Endometrium (tissue), 2 donors: Measurements from ENCODE around the gene ATP1A1.

Source experiments
- FAIRE-seq: peaks from 2 replicates; lab custom pipeline; 2012; peaks lifted over from hg19 to GRCh38; lab: Jason Lieb, UNC
- donor health status: control.
- donor health status: control.

The ATP1A1 gene

DNA sequence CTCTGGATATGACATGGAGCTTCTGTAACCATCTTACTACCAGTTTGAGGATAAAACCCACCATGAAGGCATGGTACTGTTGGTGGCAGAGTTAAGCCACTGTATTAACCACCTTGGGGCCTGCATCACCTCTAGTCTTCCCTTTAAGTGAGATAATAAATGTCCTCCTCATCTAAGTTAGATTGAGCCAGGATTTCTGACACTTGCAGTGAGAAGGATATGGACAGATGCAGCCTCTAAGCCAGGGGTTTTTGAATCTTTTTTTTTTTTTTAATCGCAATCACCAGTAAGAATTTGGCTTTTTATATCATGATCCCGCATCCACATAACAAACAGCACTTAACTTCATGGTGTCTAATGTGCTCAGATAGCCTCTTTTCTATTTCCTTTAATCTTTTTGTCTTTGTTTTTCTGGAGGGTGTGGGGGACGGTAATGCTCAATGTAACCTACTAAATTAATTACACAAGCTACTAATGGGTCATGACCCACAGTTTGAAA is 42.2 kb downstream of the ATP1A1 start:
- no peak for FAIRE-seq

DNA sequence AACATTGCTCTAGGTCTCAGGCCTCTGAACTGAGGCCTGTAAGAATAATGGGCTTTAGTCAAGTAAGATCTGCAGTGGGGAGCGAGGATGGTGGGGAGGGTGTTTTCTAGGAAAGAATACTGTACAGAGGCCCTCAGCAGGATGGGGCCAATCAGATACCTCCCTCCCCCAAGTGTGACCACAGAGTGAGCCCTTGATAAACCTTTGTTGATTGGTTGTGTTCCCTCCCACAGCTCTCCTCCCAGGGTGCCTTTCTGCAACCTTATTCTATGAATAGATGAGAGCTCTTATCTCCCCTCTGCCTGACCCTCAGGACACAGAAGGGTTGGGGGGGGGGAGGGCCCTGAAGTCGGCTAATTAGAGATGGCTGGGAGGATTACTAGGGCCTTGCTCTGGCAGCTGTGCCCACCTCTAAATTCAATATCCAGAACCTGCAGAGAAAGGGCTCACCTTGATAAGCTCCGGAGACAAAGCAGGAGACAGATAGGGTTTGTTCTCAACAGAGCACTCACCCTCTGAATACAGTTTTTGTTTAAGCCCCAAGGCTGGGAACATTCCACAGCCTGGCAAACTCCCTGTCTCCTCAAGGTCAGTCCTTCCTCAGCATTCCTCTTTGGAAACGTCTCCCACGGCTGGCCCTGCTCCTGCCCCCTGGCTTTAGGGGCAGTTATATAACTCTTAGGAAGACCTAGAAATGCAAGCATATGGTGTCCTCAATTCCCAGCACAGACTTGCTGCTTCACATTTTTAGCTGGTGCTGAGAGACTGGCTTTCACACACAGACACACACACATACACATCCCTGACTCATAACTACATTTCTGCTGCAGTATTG is 42.9 kb downstream of the ATP1A1 start:
- FAIRE-seq = no peak

- no peak for FAIRE-seq
Observed at GRCh38 chr1:116416854-116417513, 43.9 kb downstream of the ATP1A1 start.

DNA sequence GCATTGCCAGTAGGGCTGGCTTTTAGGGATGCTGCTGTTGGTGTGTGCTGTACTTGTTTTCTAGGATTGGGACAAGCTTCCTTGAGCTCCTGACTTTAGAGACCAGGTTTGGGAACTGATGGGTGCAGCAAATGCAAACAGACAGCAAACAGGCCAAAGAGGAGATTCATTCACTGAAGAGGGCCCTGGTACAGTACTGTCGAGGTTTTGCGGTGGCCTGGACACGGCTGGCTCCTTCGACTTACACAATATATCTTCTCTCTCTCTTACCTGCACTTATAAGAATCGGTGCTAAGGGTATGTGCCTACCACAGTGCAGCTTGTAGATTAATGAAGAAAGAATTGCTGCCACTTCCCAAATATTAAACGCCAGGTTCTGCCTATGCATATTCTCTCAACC is 44.6 kb downstream of the ATP1A1 start:
- FAIRE-seq = no peak

DNA sequence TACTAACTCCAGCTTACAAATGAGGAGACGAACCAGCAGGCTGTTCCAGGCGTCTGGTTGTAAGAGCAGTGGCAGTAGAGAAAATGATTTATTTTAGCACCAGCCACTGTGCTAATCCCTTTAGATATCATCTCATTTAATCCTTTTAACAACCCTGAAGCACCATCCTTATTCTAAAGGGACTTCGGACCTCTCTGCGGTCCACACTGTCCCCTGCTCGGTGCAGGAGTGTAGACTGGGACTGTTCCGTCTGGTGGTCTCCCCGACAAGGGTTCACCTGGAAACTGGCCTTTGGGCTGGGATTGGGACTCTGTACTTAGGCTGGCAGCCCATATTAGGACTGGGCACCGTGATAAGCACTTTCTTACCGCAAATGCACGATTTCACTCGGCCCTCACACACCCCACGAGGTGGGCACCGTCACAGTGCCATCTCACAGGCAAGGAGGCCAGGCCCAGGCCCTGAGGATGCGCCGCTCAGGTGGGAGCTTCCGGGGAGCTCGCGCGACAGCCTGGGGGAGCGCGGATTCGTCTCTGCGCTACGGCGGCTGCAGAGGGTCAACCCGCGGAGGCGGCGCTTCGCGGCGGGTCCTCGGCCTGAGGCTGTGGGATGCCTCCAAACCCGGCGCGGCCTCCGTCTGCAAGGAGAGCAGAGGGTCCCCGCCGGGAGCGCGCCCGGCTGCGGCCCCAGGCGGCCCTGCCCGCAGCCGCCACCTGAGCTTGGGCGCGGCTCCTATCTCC is 45.2 kb downstream of the ATP1A1 start:
- FAIRE-seq = no peak

DNA sequence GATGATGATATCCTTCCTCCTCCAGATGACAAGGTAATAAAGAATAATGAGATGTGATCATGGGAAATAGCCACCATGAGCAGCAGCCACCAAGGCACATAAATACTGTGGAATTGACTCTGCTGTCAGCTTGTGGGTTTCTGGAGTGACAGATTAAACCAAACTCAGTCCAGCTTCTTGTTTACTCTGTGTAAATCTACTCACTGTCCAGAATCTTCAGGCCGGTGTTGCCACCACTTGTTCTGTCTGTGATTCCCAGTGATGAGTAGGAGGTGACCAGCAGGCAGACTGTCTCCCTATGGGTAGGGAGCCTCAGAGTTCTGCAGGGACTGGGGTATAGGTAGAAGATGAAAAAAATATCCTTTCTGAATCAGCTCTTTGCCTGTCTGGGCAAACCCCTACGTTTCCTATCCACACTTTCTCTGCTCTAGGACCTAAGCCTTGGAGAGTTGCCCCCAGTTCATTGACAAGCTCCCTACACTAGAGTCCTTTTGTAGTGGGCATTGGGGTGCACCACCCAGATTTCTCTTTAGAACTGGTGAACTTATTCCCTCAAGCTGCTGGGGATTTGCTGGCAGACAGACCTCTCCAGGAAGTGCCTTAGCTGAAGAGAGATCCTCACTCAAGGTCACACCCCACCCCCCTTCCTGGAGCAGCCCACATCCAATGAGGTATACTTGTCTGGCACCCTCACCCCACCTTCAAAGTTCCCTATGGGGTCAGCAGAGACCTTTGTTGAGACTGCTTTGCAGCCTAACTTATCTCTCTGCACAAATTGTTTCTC is 47.6 kb downstream of the ATP1A1 start:
- FAIRE-seq = no peak

DNA sequence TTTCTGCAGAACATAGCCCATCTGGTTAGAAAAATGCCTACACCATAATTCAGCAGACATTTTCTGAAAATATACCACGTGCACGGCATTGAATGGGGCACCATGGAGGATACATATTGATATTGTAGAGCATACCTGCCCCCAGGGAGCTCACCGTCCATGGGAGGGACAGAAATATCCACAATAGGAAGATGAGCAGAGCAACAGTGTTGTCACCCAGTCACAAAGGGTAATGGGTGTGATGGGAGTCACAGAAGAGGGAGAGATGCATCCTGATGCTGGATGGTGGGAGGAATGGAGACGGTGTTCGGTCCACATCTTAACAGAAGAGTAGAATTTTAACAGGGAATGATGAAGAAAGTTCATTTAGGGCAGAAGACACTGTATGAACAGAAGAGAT is 51.4 kb downstream of the ATP1A1 start:
- no peak for FAIRE-seq

- FAIRE-seq = no peak
Observed at GRCh38 chr1:116424863-116425262, 51.8 kb downstream of the ATP1A1 start.

GRCh38 chr1:116425987-116426386 is 52.9 kb downstream of the ATP1A1 start:
- FAIRE-seq = no peak

DNA sequence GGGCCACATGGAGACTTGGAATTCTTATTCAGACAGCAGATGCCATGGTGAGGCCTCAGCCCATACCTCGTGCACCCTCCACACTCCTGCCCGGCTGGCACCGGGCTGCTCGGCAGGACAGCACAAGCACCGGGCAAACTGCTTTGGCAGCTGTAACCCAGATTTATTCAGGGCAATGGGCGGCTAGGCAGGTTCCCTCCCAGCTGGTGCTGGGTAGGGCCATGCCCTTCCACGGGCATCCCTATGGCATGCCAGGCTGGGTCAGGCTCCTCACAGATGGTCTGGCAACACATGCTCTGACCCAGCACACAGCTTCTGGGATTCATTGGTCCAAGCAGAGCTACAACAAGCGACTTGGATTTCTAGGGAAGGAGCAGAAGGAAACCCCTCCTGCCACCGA is 53.4 kb downstream of the ATP1A1 start:
- no peak for FAIRE-seq

GRCh38 chr1:116428576-116428975 is 55.5 kb downstream of the ATP1A1 start:
- FAIRE-seq = no peak

- no peak for FAIRE-seq
Observed at GRCh38 chr1:116429821-116430374, 56.9 kb downstream of the ATP1A1 start.

DNA sequence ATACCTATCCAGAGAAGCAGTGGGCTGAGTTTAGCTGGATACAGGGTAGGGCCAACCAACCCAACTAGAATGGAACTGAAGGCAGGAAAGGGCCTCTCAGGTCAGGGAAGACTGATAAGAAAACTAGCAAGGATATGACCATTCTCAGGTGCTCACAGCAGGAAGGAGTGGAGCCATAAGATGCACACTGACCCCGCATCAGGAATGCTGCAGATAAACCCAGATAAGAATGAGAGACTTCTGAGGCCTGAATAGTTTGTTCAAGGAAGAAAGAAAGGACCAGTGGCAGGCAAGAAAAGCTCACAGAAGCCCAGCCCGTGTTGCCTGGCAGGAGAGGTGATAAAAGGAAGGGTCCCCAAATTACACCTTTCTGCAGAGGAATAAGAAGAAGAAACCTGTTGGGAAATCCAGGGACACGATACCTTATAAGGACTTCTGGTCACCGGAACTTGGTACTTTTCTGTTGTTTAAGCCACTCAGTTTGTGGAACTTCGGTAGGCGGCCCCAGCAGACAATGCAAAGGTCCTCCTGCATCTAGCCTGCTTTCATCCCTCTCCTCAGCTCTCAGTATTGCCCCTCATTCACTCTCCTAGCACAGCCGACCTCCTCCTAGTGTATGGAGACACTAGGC is 58.9 kb downstream of the ATP1A1 start:
- no peak for FAIRE-seq

GRCh38 chr1:116432655-116433265 is 59.7 kb downstream of the ATP1A1 start:
- no peak for FAIRE-seq

DNA sequence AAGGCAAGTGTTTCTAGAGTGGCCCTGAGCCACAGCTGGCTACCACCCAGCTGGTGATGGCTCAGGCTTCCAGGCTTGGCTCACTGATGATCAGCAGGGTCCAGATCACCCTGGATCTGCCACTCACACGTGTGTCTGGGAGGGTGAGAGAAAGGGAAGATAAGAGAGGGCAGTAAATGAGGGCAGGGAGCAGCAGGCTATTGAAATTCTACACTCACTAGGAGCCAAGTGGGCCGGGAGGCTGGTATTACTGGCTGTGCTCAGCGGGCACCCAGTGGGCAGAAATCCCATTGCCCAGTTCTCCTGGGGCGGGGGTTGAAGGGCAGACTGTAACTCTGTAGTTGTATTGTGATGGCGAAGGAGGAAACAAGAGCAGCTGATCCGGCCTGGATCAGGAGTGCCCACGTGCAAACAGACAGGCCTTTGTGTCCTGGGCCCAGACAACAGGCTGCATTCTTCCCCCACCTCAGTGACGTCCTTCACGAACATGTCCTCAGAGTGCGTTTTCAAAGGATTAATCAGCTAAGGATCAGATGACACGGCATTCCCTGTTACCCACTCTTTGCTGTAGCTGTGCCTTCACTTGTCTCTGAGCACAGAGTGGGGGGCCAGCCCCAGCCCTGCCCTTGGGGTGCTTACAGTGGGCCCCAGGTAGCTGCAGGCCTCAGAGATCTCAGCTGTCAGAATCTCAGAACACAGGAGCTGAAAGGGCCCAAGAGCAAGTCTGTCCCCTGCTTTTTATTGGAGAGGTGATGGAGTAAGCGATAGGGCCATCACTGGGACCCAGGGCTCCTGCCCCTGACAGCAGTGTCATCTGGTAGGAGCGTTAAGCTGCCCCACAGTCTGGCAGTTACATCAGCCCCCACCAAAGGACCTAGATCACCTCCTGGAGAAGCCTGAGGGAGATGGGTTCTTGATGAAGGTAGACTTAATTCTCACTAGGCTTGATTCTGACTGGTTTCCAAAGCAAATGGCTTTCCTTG is 60.5 kb downstream of the ATP1A1 start:
- no peak for FAIRE-seq

DNA sequence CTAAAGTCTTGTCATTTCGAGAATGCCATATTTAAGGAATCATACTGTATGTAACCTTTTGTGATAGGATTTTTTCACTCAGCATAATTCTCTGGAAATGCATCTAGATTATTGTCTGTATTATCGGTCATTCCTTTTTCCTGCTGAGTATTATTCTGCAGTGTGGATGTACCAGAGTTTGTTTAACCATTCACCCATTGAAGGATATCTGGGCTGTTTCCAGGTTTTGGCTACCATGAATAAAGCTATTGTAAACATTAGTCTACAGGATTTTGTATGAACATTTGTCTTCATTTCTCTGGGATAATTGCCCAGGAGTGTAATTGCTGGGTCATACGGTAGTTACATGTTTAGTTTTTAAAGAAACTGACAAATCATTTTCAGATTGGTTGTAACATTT is 61.8 kb downstream of the ATP1A1 start:
- FAIRE-seq = no peak

DNA sequence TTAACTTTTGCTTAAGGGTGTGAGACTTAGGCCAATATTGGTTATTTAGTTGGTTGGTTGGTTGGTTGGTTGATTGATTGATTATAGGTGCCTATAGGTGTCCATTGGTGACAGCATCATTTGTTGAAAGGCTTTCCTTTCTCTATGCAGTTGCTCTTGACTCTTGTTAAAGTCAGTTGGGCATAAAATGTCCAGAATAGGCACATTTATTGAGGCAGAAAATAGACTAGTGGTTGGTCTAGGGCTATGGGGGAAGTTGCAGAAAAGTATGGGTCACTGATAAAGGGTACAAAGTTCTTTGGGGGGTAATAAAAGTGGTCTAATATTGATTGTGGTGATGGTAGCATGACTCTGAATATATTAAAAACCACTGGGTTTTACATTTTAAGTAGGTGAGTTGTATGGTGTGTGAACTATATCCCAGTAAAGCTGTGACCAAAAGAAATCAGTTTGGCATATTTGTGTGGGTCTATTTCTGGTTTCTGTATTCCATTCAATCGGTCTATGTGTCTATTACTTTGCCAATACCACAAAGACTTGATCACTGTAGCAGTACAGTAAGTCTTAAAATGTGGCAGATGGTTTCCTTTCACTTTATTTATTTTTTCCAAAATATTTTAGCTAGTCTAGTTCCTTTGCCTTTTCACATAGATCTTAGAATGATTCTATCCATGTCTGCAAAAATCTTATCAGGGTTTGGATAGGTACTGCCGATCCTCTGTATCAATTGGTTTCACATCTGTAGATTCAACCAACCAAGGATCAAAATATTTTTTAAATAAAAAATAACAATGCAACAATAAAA is 63.0 kb downstream of the ATP1A1 start:
- no peak for FAIRE-seq

DNA sequence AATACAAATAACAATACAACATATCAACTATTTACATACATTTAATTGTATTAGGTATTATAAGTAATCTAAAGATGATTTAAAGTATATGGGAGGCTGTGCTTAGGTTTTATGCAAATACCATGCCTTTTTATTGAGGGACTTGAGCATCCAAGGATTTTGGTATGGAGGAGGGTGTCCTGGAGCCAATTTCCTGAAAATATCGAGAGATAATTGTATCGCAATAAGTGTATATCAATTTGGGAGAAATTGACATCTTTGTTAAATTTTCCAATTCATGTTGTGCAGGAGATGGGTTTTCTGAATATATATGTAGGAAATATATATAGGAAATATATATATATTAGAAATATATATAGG is 63.5 kb downstream of the ATP1A1 start:
- FAIRE-seq = no peak

GRCh38 chr1:116439701-116440100 is 66.7 kb downstream of the ATP1A1 start:
- FAIRE-seq = no peak
